Stomach (tissue), 9 donors: ENCODE results near the gene TDRD12. TPM values are rescaled to one million over a fixed set of nuclear protein-coding genes. Genes with fewer than 3 reads are reported as not detected.

Experiments used
- DNase-seq, 2 donors: peaks; one replicate each; pipeline versions ENCODE4 v3.0.0 to v3.0.0-alpha.2; 2013 to 2019
- H3K27ac ChIP-seq, 5 donors: fragments of 200-600 bp in 4 of 5; sonication (generic) in 4 of 5; one replicate each; pipeline ENCODE4 v1.5.1; 2013 to 2019; ENCODE audit warnings: mild to moderate bottlenecking in 1 of 5, moderate library complexity in 1 of 5
- H3K27me3 ChIP-seq, 3 donors: fragments of 200-600 bp; sonication (generic); one replicate each; pipeline ENCODE4 v1.5.1; 2017 to 2019; ENCODE audit warnings: mixed run types in 1 of 3
- H3K36me3 ChIP-seq, 4 donors: fragments of 200-600 bp; sonication (generic); 1 replicate in 3 of 4; 2 replicates in 1 of 4; pipeline ENCODE4 v1.5.1; 2016 to 2019
- H3K4me1 ChIP-seq, 4 donors: fragments of 200-600 bp; sonication (generic); one replicate each; pipeline ENCODE4 v1.5.1; 2016 to 2019
- H3K4me3 ChIP-seq, 4 donors: fragments of 200-600 bp; sonication (generic) in 3 of 4; one replicate each; pipeline ENCODE4 v1.5.1; 2016 to 2019; ENCODE audit warnings: mild to moderate bottlenecking in 1 of 4
- H3K9me3 ChIP-seq, 4 donors: fragments of 200-600 bp; sonication (generic); one replicate each; pipeline ENCODE4 v1.5.1; 2016 to 2019
- CTCF ChIP-seq, 7 experiments: fragments of 450-650 bp in 4 of 7; fragments of 200-600 bp in 3 of 7; sonication (generic) in 3 of 7; IDR thresholded peaks; one replicate each; pipeline ENCODE4 v1.5.1; 2016 to 2019; ENCODE audit warnings: antibody characterized with exemption in 7 of 7, control low read depth in 2 of 7, mild to moderate bottlenecking in 1 of 7
- EP300 ChIP-seq: sonication (generic); formaldehyde crosslinking; IDR thresholded peaks from one replicate; pipeline ENCODE4 v1.6.1; 2017; ENCODE audit warnings: antibody characterized with exemption
- POLR2A ChIP-seq, 4 donors: fragments of 450-650 bp; IDR thresholded peaks; one replicate each; pipeline ENCODE4 v1.6.1; 2016; ENCODE audit warnings: antibody characterized with exemption in 4 of 4, control low read depth in 2 of 4, mild to moderate bottlenecking in 1 of 4, moderate library complexity in 1 of 4
- POLR2AphosphoS5 ChIP-seq, 3 donors: sonication (generic); formaldehyde crosslinking; IDR thresholded peaks; one replicate each; pipeline ENCODE4 v1.6.1; 2016; ENCODE audit warnings: antibody characterized with exemption in 3 of 3
- WGBS, 5 donors: extraction: QIAGEN DNeasy Blood & Tissue Kit in 3 of 5; methylation state at CpG; one replicate each; pipeline versions ENCODE4 v1.1.5 to v1.1.7; 2013 to 2018; 5-methylcytosine and 5-hydroxymethylcytosine counted together
- intact Hi-C: fragments of 100-400 bp; cut with DNase I; formaldehyde crosslinking; loops from one replicate; pipeline ENCODE4 v1.15.1; 2023; ENCODE audit warnings: low total_unique reads
- polyA plus RNA-seq, 3 donors: library from polyadenylated mRNA; stranded (reverse); fragments of 200-250 nt; gene quantifications; one replicate each; pipeline ENCODE4 v1.2.3, GENCODE V29; 2013
- total RNA-seq, 5 donors: library from RNA; depleted of rRNA; stranded (reverse); fragments of >200 nt; gene quantifications; one replicate each; pipeline versions ENCODE4 v1.1.0 to v1.2.3, GENCODE V29; 2014 to 2016
- donor health status: healthy with polysubstance abuse.
- donor health status: Bipolar disorder and iron deficiency.
- donor health status: healthy.

TDRD12 gene
- total and polyA plus RNA-seq, 8 donors = 0.03 to 0.73 TPM; not detected in 6

- no peak for DNase-seq
- WGBS, 5 donors = 73 to 88% (median 82%) methylated on average over 17 of the region's 17 CpGs
- Histone ChIP-seq H3K36me3 (no peaks in the 10 kb centered on the region), H3K27me3 (peaks cover 0 to 16% (median 0%) of the 10 kb centered on the region in 3 donors), H3K9me3 (no peaks in the 10 kb centered on the region), H3K27ac (no peak overlapping the region), H3K4me1 (no peaks in the 10 kb centered on the region), H3K4me3 (no peak overlapping the region)
- no peak for TF ChIP-seq EP300
- no peak for TF ChIP-seq CTCF (IDR thresholded peaks at IDR 0.05)
- no peak for TF ChIP-seq POLR2A (IDR thresholded peaks at IDR 0.05)
- TF ChIP-seq POLR2AphosphoS5 (IDR thresholded peaks at IDR 0.05) = no peak
- intact Hi-C loops = no loop called here
Observed at GRCh38 chr19:32817569-32818476, 98.3 kb downstream of the TDRD12 start.

DNA sequence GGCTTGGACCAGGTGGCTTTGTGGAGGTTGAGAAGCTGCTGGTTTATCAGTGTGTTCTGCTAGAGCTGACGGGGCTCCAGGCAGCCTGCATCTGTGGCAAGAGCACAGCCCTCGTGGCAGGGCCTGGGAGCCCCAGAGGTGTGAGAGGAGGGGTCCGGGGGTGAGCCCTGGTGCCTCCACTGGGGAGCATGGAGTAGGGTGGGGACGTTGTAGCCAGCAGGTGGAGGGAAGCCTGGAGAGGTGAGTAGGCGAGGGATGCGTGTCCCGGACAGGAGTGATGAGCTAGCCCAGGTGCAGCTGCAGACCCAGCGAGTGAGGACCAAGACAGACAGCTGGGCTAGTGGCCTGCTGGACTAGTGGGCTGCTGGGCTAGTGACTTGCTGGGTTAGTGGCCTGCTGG, 99.0 kb downstream of the TDRD12 start:
- Histone ChIP-seq H3K9me3 (no peaks in the 10 kb centered on the region), H3K36me3 (no peaks in the 10 kb centered on the region), H3K27me3 (peaks cover 0 to 23% (median 0%) of the 10 kb centered on the region in 3 donors), H3K27ac (no peak overlapping the region), H3K4me1 (no peaks in the 10 kb centered on the region), H3K4me3 (no peak overlapping the region)
- TF ChIP-seq EP300 (no peak), POLR2AphosphoS5 (IDR thresholded peaks at IDR 0.05) (no peak)
- no peak for DNase-seq
- intact Hi-C loops = no loop called here
- WGBS, 5 donors = 84 to 92% (median 89%) methylated on average over 8 of the region's 8 CpGs

GRCh38 chr19:32819419-32820400, 100.1 kb downstream of the TDRD12 start:
- Histone ChIP-seq H3K36me3 (no peaks in the 10 kb centered on the region), H3K4me1 (no peaks in the 10 kb centered on the region), H3K27me3 (peaks cover 0 to 35% (median 0%) of the 10 kb centered on the region in 3 donors), H3K4me3 (no peak overlapping the region), H3K27ac (no peak overlapping the region), H3K9me3 (no peaks in the 10 kb centered on the region)
- WGBS, 5 donors = 65 to 74% (median 71%) methylated on average over 17 of the region's 17 CpGs
- TF ChIP-seq POLR2AphosphoS5 (IDR thresholded peaks at IDR 0.05) = no peak
- TF ChIP-seq EP300 = no peak
- TF ChIP-seq CTCF (IDR thresholded peaks at IDR 0.05) = no peak
- no peak for TF ChIP-seq POLR2A (IDR thresholded peaks at IDR 0.05)
- intact Hi-C loops = no loop called here
- DNase-seq = no peak

DNA sequence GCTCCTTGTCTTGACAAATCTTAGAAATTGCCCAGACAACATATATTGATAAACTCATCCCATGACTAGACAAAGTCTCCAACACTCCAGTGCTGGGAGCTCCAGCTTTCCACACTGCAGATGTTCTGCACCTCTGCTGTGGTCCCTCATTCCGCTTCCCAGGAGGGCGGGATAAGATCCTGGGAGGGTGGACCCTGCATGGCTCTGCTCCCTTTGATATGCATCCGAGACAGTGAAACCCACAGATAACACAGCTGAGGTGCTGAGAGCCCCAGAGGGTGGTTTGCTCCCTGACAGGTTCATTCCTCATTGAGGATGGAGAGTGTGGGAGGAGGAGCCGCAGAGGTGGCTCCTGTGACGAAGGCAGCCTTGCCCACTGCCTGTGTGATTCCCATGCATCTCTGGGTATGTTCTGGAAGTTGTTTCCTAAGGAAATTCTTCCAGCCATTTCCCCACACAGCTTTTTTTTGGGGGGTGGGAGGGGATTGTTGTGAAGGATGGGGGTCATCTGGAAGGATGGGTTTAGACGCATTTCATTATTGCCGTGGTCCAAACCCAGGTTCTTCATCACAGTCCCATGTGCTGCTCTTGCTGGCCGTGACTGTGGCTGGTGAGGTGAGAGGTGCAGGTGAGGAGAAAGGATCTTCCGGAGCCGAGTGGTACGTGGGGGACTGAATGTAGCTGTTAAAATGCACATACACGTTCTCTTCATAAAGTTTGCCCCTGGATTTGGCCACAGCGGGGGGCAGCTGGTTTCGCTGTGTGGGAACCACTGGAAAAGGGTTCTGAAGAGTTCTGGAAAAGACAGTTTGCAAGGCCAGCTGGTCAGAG, 103.6 kb downstream of the TDRD12 start:
- DNase-seq = no peak
- intact Hi-C loops = no loop called here
- no peaks in the 10 kb centered on the region for H3K36me3 ChIP-seq
- H3K27ac ChIP-seq = no peak overlapping the region
- WGBS, 5 donors = 71 to 83% (median 81%) methylated on average over 14 of the region's 14 CpGs
- H3K4me3 ChIP-seq = no peak overlapping the region
- no peaks in the 10 kb centered on the region for H3K4me1 ChIP-seq
- H3K9me3 ChIP-seq = no peaks in the 10 kb centered on the region
- TF ChIP-seq POLR2AphosphoS5 (IDR thresholded peaks at IDR 0.05) (no peak), POLR2A (IDR thresholded peaks at IDR 0.05) (no peak)
- H3K27me3 ChIP-seq = peaks cover 0 to 41% (median 0%) of the 10 kb centered on the region in 3 donors
